GM21723 (cell line): Measurements from ENCODE around the gene MTMR10.

Experiments
- ATAC-seq: cut with Tn5 transposase; IDR thresholded peaks from one replicate; pipeline ENCODE4 v1.9.1; 2021; ENCODE audit warnings: mild to moderate bottlenecking, moderate library complexity; ENCODE audit not compliant: unreplicated experiment

Gene MTMR10

DNA sequence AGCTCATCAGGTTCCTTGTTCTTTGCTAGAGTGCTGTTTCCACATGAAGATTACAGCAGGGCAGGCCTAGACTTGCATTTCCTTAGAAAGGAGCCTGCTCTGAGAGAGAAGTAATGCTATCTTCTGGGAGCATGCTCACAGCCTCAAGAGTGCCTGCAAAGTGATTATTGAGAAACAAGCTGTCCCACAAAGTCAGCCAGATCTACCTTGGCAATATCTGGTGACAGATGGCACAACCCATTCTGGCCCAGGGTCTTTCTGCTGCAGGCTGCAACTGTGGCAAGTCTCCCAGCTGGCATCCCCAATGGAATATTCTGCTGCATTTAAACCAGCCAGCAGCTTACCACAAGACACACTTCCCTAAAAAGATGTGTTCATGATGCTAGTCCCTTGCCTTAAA, 29.3 kb downstream of the MTMR10 start:
- ATAC-seq: no peak

DNA sequence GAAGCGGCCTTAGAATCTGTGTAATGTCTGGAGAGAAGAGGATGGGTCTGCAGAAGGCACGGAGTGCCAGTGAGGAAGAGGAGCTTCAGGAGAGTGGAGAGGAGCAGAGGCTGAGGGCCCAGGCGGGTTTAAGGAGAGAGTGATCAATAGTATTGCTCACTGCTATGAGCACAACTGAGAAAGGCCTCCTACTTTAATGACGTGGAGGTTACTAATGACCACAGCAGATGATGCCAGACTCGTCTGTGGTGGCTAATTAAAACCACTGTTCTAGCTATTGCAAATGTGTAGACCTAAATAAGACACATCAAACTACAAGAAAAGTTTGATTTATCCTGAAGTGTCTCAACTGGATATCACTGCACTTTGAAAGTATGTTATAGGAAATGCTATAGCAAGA, 33.2 kb downstream of the MTMR10 start:
- no peak for ATAC-seq

DNA sequence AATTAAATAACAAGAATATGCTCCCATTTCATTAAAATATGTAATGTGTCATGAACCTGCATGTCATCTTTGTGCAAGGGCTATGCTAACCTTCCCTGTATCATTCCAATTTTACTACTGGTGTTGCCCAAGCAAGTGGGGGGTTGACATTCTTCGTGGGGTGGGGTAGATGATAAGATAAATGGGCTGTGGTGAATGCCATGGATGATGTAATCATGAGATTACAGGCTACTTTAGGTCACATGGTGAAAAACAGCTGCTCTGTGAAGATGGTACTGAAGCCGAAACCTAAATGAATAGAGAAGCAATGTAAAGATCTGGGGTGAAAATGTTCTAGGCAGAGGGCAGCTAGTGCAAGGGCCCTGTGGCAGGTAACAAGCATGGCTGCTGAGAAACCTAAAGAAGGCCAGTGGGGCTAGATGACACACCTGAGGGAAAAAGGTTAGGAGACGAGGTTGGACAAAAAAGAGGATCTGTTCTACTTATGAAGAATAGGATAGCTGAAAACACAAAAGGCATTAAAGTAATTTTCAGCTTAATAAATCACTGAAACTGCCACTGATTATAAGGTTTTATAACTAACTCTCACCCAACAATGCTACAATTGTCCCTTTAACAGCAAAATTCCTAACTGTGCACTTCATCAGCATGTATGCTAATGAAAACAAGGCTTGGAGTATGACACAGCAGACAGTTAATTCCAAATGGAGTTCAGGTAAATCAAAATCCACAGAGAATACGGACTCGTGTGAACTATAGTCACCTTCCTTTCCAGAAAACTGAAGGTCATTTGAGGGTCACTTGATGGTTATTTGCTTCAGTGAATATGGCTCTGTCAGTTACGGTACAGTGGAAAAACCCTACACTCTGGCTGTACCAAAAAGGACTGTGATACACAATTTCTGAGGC, 35.0 kb downstream of the MTMR10 start:
- ATAC-seq: no peak

DNA sequence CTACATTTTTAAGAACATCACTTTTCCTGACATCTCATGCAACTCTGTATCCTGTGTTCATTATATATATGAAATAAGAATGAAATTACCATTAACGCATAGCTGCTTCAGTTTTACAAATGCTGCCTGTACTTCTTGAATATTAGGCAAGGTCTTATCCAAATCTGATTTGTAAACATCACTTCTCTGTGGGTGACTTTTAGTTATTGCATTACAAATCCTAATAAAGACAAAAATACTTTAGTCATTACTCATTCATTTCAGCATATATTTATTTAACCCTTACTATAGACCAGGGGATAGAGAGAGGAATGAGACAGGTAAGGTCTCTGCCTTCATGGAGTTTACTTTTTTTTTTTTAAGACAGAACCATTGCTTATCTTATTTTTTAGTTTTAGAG, 36.8 kb downstream of the MTMR10 start:
- ATAC-seq: no peak

DNA sequence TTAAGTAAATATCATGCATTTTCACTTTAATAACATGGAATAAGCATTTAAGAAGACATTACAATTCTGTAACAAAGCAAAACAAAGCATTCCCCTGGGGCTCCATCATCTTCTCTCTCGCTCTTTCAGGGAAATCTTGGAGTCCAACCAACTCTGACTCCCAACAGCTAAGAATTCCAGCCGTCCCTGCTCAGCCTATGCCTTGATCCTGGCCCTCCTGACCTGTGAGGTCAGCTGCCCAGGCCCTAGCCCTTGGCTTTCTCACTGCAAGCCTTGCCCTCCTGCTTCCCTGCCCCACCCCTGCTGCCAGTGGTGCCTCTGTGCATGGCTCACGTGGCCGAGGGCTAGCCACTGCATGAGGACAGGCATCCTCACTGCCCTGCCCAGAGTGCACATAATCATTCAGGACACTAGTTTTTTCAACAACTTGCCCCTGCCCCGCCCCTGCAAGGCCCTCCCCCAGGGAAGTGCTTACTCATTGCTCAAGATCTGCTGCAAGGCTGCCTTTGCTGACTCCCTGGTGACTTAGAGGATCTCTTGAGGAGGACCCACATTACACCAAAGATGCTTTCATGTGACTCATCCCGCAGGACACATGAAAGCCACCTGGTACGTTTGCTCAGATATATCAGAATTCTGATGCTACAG, 37.6 kb downstream of the MTMR10 start:
- ATAC-seq: no peak

- no peak for ATAC-seq
Measured at GRCh38 chr15:30953183-30953582, 38.2 kb downstream of the MTMR10 start.

- ATAC-seq: no peak
Measured at GRCh38 chr15:30943654-30944335, 47.6 kb downstream of the MTMR10 start.

- no peak for ATAC-seq
Measured at GRCh38 chr15:30941520-30941919, 49.9 kb downstream of the MTMR10 start.

DNA sequence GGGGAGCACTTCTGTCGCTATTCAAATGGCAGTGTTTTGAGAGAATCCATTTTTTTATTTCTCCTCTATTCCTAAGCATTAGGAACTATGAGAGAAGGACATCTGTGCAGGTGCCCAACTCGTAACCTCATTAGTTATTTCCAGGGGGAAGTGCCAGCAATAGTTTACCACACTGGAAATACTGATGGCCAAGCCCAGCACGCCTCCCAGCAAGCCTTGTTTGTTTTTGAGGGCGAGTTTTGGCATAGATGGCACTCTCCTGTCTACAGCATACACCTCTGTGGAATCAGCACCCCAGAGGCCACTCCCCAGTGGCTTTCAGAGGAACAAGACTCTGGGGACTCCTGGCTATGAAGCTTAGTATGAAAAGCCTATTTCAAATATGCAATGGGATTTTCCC, 51.1 kb downstream of the MTMR10 start:
- ATAC-seq: no peak

- no peak for ATAC-seq
Measured at GRCh38 chr15:30939161-30939560, 52.3 kb downstream of the MTMR10 start.

DNA sequence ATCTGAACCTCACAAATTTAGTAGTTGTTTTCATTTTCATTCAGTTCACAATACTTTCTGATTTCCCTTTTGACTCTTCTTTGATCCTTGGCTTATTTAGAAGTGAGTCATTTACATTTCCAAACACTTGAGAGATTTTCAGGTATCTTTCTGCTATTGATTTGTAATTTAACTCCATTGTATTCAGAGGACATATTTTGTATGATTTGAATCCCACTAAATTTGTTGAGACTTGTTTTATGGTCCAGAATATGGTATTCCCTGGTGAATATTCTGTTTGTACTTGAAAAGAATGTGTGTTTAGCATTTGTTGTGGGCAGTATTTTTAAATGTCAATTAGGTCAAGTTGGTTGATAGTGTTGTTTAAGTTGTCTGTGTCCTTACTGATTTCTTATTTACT, 58.1 kb downstream of the MTMR10 start:
- ATAC-seq: no peak

GRCh38 chr15:30930422-30930821, 61.0 kb downstream of the MTMR10 start:
- ATAC-seq: no peak

GRCh38 chr15:30929982-30930381, 61.4 kb downstream of the MTMR10 start:
- no peak for ATAC-seq

GRCh38 chr15:30929064-30929669, 62.3 kb downstream of the MTMR10 start:
- ATAC-seq: no peak

- no peak for ATAC-seq
Measured at GRCh38 chr15:30928076-30928475, 63.4 kb downstream of the MTMR10 start.

- ATAC-seq: no peak
Measured at GRCh38 chr15:30927148-30927761, 64.2 kb downstream of the MTMR10 start.

GRCh38 chr15:30926161-30926560, 65.3 kb downstream of the MTMR10 start:
- no peak for ATAC-seq

DNA sequence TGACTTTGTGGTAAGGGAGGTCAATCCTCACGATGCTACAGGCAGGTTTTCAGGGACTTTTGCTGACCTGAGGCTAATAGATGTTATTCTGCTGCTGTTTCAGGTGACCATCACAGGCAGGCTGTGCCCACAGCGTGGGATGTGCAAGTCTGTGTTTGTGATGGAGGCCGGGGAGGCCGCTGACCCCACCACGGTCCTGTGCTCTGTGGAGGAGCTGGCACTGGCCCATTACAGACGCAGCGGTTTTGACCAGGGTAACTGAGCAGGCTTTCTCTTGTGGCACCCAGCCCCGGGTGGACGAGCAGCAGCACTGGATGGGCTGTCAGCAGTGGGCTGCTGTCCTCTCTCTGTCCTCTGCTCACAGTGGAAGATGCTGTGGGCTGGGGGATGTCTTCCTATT, 65.7 kb downstream of the MTMR10 start:
- no peak for ATAC-seq

- no peak for ATAC-seq
Measured at GRCh38 chr15:30924353-30924752, 67.1 kb downstream of the MTMR10 start.

DNA sequence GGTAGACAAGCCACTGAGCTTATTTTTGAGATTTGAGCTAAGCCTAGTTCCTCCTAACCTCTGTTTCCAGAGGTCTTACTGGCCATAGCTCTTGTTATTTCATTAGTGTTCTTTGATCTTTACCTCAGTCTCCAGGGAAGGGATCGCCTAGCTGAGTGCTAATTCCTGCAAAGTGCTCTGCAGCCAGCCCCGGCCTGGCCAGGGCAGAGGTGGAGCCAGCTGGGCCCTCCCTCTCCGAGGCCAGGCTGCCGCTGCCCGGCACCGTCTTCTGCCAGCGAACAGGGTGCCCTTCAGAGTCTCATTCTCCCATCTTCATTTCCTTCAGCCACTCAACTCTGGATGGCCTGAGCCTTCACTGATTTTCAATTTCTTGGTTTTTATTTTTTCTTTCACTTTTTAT, 68.0 kb downstream of the MTMR10 start:
- no peak for ATAC-seq
